Type B pancreatic cell (in vitro differentiated cells): Measurements from ENCODE around the gene SIRT6. TPM values are rescaled to one million over a fixed set of nuclear protein-coding genes. Genes with fewer than 3 reads are reported as not detected.
A peak's percentile ranks its signal among the peaks of the same experiment; 100 is the strongest.

Source experiments
- DNase-seq: peaks from one replicate; pipeline ENCODE4 v3.0.0; 2021; ENCODE audit warnings: mixed read lengths; ENCODE audit not compliant: unreplicated experiment; ENCODE audit errors: extremely low spot score
- H3K27ac Mint-ChIP-seq: 2 replicates; pipeline ENCODE4 v1.8.0; 2021; ENCODE audit warnings: mild to moderate bottlenecking, mixed read lengths
- H3K27me3 Mint-ChIP-seq: 2 replicates; pipeline ENCODE4 v1.8.0; 2021; ENCODE audit warnings: mixed read lengths
- H3K36me3 Mint-ChIP-seq: 2 replicates; pipeline ENCODE4 v1.8.0; 2021; ENCODE audit warnings: mixed read lengths
- H3K4me1 Mint-ChIP-seq: one replicate; pipeline ENCODE4 v1.8.0; 2021; ENCODE audit warnings: mixed read lengths; ENCODE audit not compliant: unreplicated experiment
- H3K4me3 Mint-ChIP-seq: 2 replicates; pipeline ENCODE4 v1.8.0; 2021; ENCODE audit warnings: mild to moderate bottlenecking, mixed read lengths
- H3K9me3 Mint-ChIP-seq: 2 replicates; pipeline ENCODE4 v1.8.0; 2021; ENCODE audit warnings: mixed read lengths
- total RNA-seq: library from RNA; stranded (reverse); gene quantifications from 2 replicates; pipeline ENCODE4 v1.2.1, GENCODE V29; 2021; ENCODE audit warnings: low replicate concordance
- TF ChIP-seq, protein P1 (sequence below): fragments of 200-600 bp; sonication (generic); conservative IDR thresholded peaks from 2 replicates; pipeline ENCODE4 v1.5.0; 2021; ENCODE audit warnings: antibody characterized with exemption, mild to moderate bottlenecking

The SIRT6 gene
- total RNA-seq, 1 donor from 2014 or later: 29.2 TPM

DNA sequence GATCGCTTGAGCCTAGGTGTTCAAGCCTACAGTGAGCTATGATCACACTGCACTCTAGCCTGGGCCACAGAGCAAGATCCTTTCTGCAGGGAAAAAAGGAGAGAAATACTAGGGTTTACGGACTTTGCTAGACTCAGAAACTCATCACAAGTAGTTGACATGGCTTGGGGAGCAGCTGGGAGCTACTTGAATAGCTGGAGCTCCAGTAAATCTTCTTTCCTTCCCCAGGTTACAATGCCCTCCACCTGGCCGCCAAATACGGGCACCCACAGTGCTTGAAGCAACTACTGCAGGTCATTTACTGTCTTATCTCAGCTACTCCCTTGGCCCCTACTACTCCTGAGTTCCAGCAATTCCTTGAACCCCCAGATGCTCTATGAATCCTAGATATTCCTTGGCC lies 19.4 kb upstream of the SIRT6 start:
- H3K4me1 Mint-ChIP-seq: peaks cover 9% of the 10 kb centered on the region
- H3K36me3 Mint-ChIP-seq: peaks cover 8% of the 10 kb centered on the region
- no peak for DNase-seq
- peaks cover 60% of the 10 kb centered on the region for H3K27me3 Mint-ChIP-seq
- H3K4me3 Mint-ChIP-seq: no peak overlapping the region
- no peak overlapping the region for H3K27ac Mint-ChIP-seq
- TF ChIP-seq, protein P1, sequence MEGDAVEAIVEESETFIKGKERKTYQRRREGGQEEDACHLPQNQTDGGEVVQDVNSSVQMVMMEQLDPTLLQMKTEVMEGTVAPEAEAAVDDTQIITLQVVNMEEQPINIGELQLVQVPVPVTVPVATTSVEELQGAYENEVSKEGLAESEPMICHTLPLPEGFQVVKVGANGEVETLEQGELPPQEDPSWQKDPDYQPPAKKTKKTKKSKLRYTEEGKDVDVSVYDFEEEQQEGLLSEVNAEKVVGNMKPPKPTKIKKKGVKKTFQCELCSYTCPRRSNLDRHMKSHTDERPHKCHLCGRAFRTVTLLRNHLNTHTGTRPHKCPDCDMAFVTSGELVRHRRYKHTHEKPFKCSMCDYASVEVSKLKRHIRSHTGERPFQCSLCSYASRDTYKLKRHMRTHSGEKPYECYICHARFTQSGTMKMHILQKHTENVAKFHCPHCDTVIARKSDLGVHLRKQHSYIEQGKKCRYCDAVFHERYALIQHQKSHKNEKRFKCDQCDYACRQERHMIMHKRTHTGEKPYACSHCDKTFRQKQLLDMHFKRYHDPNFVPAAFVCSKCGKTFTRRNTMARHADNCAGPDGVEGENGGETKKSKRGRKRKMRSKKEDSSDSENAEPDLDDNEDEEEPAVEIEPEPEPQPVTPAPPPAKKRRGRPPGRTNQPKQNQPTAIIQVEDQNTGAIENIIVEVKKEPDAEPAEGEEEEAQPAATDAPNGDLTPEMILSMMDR: no peak
- peaks cover 5% of the 10 kb centered on the region for H3K9me3 Mint-ChIP-seq

DNA sequence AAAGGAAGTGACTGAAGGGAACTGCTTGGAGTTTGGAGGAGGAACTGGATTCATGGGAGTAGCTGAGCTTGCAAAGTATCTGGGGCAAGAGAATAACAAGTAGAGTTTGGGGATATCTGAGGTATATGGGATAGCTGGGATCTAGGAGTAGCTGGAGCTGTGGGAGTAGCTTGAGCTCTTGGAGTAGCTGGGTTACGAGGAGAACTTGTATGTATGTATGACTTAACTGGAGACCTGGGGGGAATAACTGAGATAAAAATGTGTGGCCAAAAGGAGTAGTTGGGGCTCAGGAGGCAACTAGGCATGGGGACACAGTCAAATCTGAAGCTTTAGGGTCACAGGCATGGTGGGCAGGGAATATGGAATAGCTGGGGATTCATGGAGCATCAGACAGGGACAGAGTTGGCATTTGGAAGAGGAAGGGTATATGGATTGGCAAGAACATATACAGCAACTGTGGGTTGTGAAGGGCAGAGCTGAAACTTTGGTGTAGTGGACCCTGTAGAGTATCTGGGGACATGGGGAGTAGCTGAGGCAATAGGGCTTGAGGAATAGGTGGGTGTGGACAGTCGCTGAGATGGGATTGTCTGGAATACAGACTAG lies 18.7 kb upstream of the SIRT6 start:
- Mint-ChIP-seq H3K4me1 (peaks cover 9% of the 10 kb centered on the region), H3K27me3 (peaks cover 67% of the 10 kb centered on the region), H3K36me3 (peaks cover 8% of the 10 kb centered on the region), H3K4me3 (no peak overlapping the region), H3K9me3 (peaks cover 5% of the 10 kb centered on the region), H3K27ac (no peak overlapping the region)
- TF ChIP-seq, protein P1: no peak
- no peak for DNase-seq

DNA sequence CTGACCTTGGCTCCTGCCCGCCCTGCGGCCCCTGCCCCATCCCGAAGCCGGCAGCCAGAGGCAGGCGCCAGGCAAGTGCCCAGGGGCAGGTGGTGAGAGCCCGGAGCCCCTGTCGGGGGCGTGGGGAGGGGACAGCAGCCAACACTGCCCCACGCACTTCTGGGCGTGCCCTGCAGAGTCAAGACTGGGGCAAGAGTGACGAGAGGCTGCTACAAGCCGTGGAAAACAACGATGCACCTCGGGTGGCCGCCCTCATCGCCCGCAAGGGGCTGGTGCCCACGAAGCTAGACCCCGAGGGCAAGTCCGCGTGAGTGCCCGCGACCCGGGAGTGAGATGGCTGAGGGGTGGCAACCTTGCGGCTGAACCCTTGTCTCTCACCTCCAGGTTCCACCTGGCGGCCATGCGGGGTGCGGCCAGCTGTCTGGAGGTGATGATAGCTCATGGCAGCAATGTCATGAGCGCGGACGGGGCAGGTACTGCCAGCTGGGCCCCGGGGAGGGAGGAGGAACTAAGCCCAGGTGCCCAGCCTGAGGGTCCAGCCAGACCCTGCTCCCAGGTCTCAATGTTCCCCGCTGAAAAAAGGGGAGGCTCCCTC lies 17.4 kb upstream of the SIRT6 start:
- Mint-ChIP-seq H3K36me3 (peaks cover 8% of the 10 kb centered on the region), H3K4me1 (peaks cover 9% of the 10 kb centered on the region), H3K27ac (no peak overlapping the region), H3K27me3 (peaks cover 79% of the 10 kb centered on the region), H3K4me3 (no peak overlapping the region), H3K9me3 (peaks cover 5% of the 10 kb centered on the region)
- DNase-seq: no peak
- TF ChIP-seq, protein P1: peak; percentile 19

DNA sequence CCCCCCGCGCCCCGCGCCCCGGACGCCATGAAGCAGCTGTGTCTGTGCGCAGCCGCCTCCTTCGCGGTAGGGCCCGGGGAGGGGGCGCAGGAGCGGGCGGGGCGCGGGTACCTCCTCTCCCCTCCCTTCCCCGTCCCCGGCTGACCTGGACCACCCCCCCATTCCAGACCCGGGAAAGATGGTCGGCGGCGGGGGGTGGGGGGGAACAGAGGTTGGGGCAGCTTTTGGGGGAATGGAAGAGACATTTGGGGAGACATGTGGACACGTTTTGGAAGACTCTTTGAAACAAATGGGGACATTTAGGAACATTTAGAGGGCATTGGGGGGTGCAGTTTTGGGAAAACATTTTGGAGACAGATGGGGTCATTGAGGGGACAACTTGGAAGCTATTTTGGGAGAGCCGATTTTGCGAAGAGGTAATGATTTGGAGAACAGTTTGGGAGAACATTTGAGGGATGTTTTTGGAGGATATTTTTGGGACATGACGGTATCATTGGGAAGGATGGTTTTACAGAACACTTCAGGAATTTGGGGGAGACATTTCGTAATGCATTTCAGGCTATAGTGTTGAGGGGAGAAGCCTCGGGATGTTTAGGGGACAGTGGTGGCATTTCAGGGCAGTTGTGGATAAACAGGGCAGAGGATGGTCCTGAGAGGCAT lies 16.2 kb upstream of the SIRT6 start:
- peak overlapping the region; percentile 3 for H3K4me3 Mint-ChIP-seq
- DNase-seq: no peak
- TF ChIP-seq, protein P1: no peak

DNA sequence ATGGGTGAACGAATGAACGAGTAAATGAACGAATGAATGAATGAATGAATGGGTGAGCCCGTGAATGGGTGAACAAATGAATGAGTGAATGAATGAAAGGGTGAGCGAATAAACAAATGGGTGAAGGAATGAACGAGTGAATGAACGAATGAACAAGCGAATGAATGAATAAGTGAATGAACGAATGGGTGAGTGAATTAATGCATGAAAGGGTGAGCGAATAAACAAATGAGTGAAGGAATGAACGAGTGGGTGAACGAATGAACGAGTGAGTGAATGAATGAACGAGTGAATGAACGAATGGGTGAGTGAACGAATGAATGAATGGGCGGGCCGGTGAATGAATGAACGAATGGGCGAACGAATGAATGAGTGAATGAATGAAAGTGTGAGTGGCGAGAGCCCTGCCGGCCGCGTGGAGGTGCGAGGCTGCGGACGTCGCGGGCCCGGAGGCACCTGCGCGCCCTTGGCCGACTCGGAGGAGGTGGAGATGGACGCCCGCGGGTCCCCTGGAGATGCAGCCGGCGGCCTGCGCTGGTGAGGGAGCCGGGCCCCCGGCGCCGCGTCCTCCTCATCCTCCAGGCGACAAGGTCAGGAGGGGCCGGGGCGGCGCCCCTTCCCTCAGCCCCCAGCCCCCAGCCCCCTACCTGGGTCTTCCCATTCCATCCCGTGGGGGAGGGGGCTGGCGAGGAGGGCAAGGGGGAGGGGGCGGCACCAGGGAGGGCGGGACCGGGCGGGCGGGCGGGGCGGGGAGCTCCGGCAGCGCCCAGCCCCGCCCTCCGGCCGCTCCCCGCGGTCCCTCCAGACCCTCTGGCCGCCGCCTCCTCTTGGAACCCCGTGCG lies 15.5 kb upstream of the SIRT6 start:
- no peak for DNase-seq
- H3K27ac Mint-ChIP-seq: no peak overlapping the region
- H3K27me3 Mint-ChIP-seq: peaks cover 86% of the 10 kb centered on the region
- H3K9me3 Mint-ChIP-seq: peaks cover 5% of the 10 kb centered on the region
- peaks cover 4% of the 10 kb centered on the region for H3K4me1 Mint-ChIP-seq
- TF ChIP-seq, protein P1: no peak
- H3K36me3 Mint-ChIP-seq: peaks cover 8% of the 10 kb centered on the region
- H3K4me3 Mint-ChIP-seq: peak overlapping the region; percentile 59

More for the DNA sequence above, 16.2 kb upstream of the SIRT6 start:
- Mint-ChIP-seq H3K9me3 (peaks cover 5% of the 10 kb centered on the region), H3K27ac (peak overlapping the region; percentile 3), H3K36me3 (peaks cover 8% of the 10 kb centered on the region), H3K27me3 (peaks cover 83% of the 10 kb centered on the region), H3K4me1 (peaks cover 4% of the 10 kb centered on the region)
